GM23338 (cell line): ENCODE measurements around the gene BRCA1. TPM values are rescaled to one million over a fixed set of nuclear protein-coding genes. Genes with fewer than 3 reads are reported as not detected.

Experiments used
- ATAC-seq: fragments of 200-7000 bp; cut with Tn5 transposase; 3 replicates; pipeline ENCODE4 v1.9.1; 2020
- DNase-seq: peaks from one replicate; pipeline ENCODE4 v3.0.0-alpha.2; 2015; ENCODE audit warnings: low spot score
- H2AFZ ChIP-seq: fragments of 200-600 bp; sonication (generic); 2 replicates; pipeline ENCODE4 v1.8.0; 2016; ENCODE audit warnings: antibody characterized with exemption, mild to moderate bottlenecking, moderate library complexity
- H3F3A ChIP-seq: fragments of 200-600 bp; sonication (generic); replicated peaks from 2 replicates; pipeline ENCODE4 v1.8.0; 2017; ENCODE audit warnings: antibody characterized with exemption, mixed run types, low read depth
- H3K27ac ChIP-seq: fragments of 200-600 bp; sonication (generic); 2 replicates; pipeline ENCODE4 v1.6.1; 2016; ENCODE audit warnings: low read depth
- H3K27me3 ChIP-seq: fragments of 200-600 bp; sonication (generic); 2 replicates; pipeline ENCODE4 v1.8.0; 2016; ENCODE audit warnings: mild to moderate bottlenecking, mixed run types, moderate library complexity; ENCODE audit not compliant: insufficient read depth
- H3K36me3 ChIP-seq: fragments of 200-600 bp; sonication (generic); 2 replicates; pipeline ENCODE4 v1.8.0; 2016; ENCODE audit warnings: mild to moderate bottlenecking; ENCODE audit not compliant: insufficient read depth
- H3K4me1 ChIP-seq: fragments of 200-600 bp; sonication (generic); 2 replicates; pipeline ENCODE4 v1.8.0; 2016; ENCODE audit warnings: mild to moderate bottlenecking, moderate library complexity; ENCODE audit not compliant: insufficient read depth
- H3K4me2 ChIP-seq: fragments of 200-600 bp; sonication (generic); 2 replicates; pipeline ENCODE4 v1.7.1; 2017; ENCODE audit warnings: mixed run types
- H3K4me3 ChIP-seq: fragments of 200-600 bp; sonication (generic); 2 replicates; pipeline ENCODE4 v1.6.1; 2016; ENCODE audit warnings: mixed run types
- H3K79me2 ChIP-seq: fragments of 200-600 bp; sonication (generic); replicated peaks from 2 replicates; pipeline ENCODE4 v1.8.0; 2017; ENCODE audit warnings: mild to moderate bottlenecking; ENCODE audit not compliant: insufficient read depth
- H3K9me2 ChIP-seq: fragments of 200-600 bp; sonication (generic); 2 replicates; pipeline ENCODE4 v1.8.0; 2017; ENCODE audit not compliant: insufficient read depth
- H4K20me1 ChIP-seq: fragments of 200-600 bp; sonication (generic); replicated peaks from 2 replicates; pipeline ENCODE4 v1.8.0; 2017; ENCODE audit warnings: mild to moderate bottlenecking; ENCODE audit not compliant: insufficient read depth
- H3K27ac Mint-ChIP-seq: 2 replicates; pipeline ENCODE4 v1.8.0; 2020; ENCODE audit warnings: inconsistent platforms, mild to moderate bottlenecking, moderate library complexity, mixed read lengths
- H3K27me3 Mint-ChIP-seq: 3 replicates; pipeline ENCODE4 v1.8.0; 2022; ENCODE audit warnings: low read depth, mild to moderate bottlenecking, moderate library complexity, mixed read lengths, inconsistent platforms; ENCODE audit not compliant: insufficient read depth, poor library complexity
- H3K36me3 Mint-ChIP-seq: 3 replicates; pipeline ENCODE4 v1.8.0; 2021; ENCODE audit warnings: low read depth, mild to moderate bottlenecking, inconsistent platforms, moderate library complexity, mixed read lengths
- H3K4me1 Mint-ChIP-seq: 3 replicates; pipeline ENCODE4 v1.8.0; 2020; ENCODE audit warnings: mild to moderate bottlenecking, inconsistent platforms, mixed read lengths
- H3K4me3 Mint-ChIP-seq: 3 replicates; pipeline ENCODE4 v1.8.0; 2021; ENCODE audit warnings: moderate library complexity, mild to moderate bottlenecking, inconsistent platforms, mixed read lengths
- H3K9me3 Mint-ChIP-seq: 3 replicates; pipeline ENCODE4 v1.8.0; 2020; ENCODE audit warnings: moderate library complexity, mild to moderate bottlenecking, inconsistent platforms, mixed read lengths
- CREB1 ChIP-seq: fragments of 250-450 bp; sonication (Bioruptor Pico); IDR thresholded peaks from 2 replicates; pipeline ENCODE4 v1.5.0; 2020; ENCODE audit warnings: low read depth, mild to moderate bottlenecking, moderate library complexity
- EZH2 ChIP-seq: fragments of 200-600 bp; sonication (generic); IDR thresholded peaks from one replicate; pipeline ENCODE4 v1.8.0; 2017; ENCODE audit warnings: antibody characterized with exemption, mild to moderate bottlenecking, low read depth; ENCODE audit not compliant: unreplicated experiment
- EZH2phosphoT487 ChIP-seq: fragments of 200-600 bp; sonication (generic); IDR thresholded peaks from one replicate; pipeline ENCODE4 v1.8.1; 2018; ENCODE audit warnings: antibody characterized with exemption; ENCODE audit not compliant: unreplicated experiment
- JUNB ChIP-seq: IDR thresholded peaks from one replicate; pipeline ENCODE4 v1.6.1; 2016; ENCODE audit warnings: antibody characterized with exemption; ENCODE audit not compliant: unreplicated experiment
- NANOG ChIP-seq: IDR thresholded peaks from 2 replicates; pipeline ENCODE4 v1.6.1; 2016; ENCODE audit warnings: antibody characterized with exemption, borderline replicate concordance
- POLR2AphosphoS5 ChIP-seq: IDR thresholded peaks from 2 replicates; pipeline ENCODE4 v1.6.1; 2016; ENCODE audit warnings: antibody characterized with exemption, low read depth
- ZNF114 ChIP-seq: fragments of 250-450 bp; sonication (Bioruptor Pico); IDR thresholded peaks from 2 replicates; pipeline ENCODE4 v1.5.0; 2020; ENCODE audit warnings: mild to moderate bottlenecking, moderate library complexity
- ZNF331 ChIP-seq: fragments of 250-450 bp; sonication (Bioruptor Pico); IDR thresholded peaks from 2 replicates; pipeline ENCODE4 v1.5.0; 2020; ENCODE audit warnings: low read depth, mild to moderate bottlenecking, moderate library complexity
- polyA plus RNA-seq: library from polyadenylated mRNA; unstranded; fragments of >200 nt; fragmentation: Nextera tagmentation; extraction: Ambion mirVana; gene quantifications from 2 replicates; pipeline ENCODE4 v1.2.1, GENCODE V29; 2016
- total RNA-seq: library from RNA; depleted of rRNA; stranded (reverse); fragments of >200 nt; shearing (Covaris generic); gene quantifications from 2 replicates; pipeline ENCODE4 v1.2.3, GENCODE V29; 2014
- TF ChIP-seq, protein P1 (sequence below), 2 experiments: fragments of 200-600 bp in 1 of 2; sonication (generic) in 1 of 2; conservative IDR thresholded peaks; 2 replicates each; pipeline versions ENCODE4 v1.5.1 to v1.6.1; 2016 to 2017; ENCODE audit warnings: antibody characterized with exemption in 2 of 2, low read depth in 2 of 2, mild to moderate bottlenecking in 2 of 2, moderate library complexity in 1 of 2
- TF ChIP-seq, protein P2 (sequence below): IDR thresholded peaks from 2 replicates; pipeline ENCODE4 v1.6.1; 2016; ENCODE audit warnings: antibody characterized with exemption
- TF ChIP-seq, protein P3 (sequence below): fragments of 250-450 bp; sonication (Bioruptor Pico); IDR thresholded peaks from 2 replicates; pipeline ENCODE4 v1.5.0; 2020; ENCODE audit warnings: mild to moderate bottlenecking, moderate library complexity

BRCA1 gene
- total and polyA plus RNA-seq, 2 experiments from 2014 or later = 43.2 to 45.9 TPM

DNA sequence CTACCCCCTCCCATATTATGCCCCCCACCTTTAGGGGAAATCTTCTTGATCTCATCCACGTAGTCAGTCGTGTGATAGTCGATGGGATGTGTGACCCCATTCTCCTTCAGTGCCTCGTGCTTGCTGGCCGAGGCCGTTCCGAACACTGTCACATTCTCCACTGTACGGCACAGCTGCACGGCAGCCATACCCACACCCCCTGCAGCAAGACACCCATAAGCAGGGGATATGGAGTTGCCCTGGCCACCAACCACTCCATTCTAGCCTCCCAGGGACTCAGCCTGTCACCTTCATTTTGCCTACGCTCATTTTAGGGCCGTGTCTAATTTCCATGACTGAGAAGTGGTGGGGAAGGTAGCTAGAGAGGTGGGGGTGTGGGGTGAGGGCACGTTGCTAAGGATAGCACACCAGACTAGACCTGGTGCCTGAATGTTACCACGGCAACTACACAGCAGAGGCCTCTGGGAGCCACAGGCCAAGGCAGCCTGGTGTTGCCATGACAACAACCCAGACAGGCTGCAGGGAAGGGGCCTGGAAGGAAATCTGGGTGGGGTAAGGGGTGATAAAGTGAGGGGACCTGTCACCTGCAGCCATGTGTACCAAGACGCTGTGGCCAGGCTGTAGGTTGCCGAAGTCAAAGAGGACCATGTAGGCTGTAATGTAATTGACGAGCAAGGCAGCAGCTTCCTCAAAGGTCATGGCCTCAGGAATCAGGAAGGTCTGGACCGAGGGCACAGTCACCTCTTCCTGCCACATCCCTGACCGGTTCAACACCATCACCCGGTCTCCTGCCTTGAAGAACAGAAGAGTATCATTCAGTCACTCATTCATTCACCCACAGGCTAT is 106.9 kb downstream of the BRCA1 start (continued):
- TF ChIP-seq, protein P1, sequence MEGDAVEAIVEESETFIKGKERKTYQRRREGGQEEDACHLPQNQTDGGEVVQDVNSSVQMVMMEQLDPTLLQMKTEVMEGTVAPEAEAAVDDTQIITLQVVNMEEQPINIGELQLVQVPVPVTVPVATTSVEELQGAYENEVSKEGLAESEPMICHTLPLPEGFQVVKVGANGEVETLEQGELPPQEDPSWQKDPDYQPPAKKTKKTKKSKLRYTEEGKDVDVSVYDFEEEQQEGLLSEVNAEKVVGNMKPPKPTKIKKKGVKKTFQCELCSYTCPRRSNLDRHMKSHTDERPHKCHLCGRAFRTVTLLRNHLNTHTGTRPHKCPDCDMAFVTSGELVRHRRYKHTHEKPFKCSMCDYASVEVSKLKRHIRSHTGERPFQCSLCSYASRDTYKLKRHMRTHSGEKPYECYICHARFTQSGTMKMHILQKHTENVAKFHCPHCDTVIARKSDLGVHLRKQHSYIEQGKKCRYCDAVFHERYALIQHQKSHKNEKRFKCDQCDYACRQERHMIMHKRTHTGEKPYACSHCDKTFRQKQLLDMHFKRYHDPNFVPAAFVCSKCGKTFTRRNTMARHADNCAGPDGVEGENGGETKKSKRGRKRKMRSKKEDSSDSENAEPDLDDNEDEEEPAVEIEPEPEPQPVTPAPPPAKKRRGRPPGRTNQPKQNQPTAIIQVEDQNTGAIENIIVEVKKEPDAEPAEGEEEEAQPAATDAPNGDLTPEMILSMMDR (conservative IDR thresholded peaks at IDR 0.05; ENCODE audit: low read depth in 2 of 2) = no peak
- TF ChIP-seq CREB1 (no peak), POLR2AphosphoS5 (no peak), EZH2phosphoT487 (no peak)

DNA sequence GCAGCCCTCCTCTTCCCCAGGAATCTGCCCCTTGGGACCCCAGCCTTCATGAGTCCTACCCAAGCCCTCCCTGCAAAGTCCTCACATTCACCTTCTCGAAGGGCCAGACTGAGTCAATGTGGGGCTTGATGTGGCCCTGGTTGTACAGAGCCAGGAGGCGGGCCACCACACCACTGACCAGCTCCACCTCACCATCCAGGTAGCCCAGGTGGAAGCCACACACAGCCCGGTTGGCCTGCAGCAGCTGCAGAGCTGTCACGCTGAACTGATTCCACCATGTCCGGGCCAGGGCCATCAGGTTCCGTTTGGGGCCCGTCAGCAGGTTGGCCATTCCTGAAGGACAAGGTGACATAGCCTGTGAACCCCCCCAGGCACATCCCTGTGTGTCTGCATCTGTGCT is 108.9 kb downstream of the BRCA1 start:
- Histone ChIP-seq H4K20me1 (peaks cover 10% of the 10 kb centered on the region), H3K79me2 (peaks cover 33% of the 10 kb centered on the region), H3F3A (0 out of 2 replicates have a peak, but pooled peaks cover 2% of the 10 kb centered on the region), H2AFZ (no peak overlapping the region), H3K27ac (no peak overlapping the region), H3K27me3 (no peaks in the 10 kb centered on the region), H3K4me1 (peaks cover 28% of the 10 kb centered on the region), H3K36me3 (peaks cover 9% of the 10 kb centered on the region; the same call in 1 of the 2 replicates), H3K9me2 (no peaks in the 10 kb centered on the region), H3K4me3 (no peak overlapping the region), H3K4me2 (no peak overlapping the region)
- Mint-ChIP-seq H3K27me3 (peaks cover 5% of the 10 kb centered on the region), H3K36me3 (peaks cover 53% of the 10 kb centered on the region), H3K4me1 (peaks cover 58% of the 10 kb centered on the region), H3K27ac (no peak overlapping the region; the same call in 1 of the 2 replicates), H3K4me3 (peak overlapping the region; percentile 10; the same call in 2 of the 3 replicates), H3K9me3 (no peaks in the 10 kb centered on the region)
- no peak for ATAC-seq
- DNase-seq = no peak
- no peak for TF ChIP-seq EZH2
- no peak for TF ChIP-seq ZNF331 (CRISPR knock-in tag)
- TF ChIP-seq, protein P1 (conservative IDR thresholded peaks at IDR 0.05; ENCODE audit: low read depth in 2 of 2) = no peak
- TF ChIP-seq, protein P2, sequence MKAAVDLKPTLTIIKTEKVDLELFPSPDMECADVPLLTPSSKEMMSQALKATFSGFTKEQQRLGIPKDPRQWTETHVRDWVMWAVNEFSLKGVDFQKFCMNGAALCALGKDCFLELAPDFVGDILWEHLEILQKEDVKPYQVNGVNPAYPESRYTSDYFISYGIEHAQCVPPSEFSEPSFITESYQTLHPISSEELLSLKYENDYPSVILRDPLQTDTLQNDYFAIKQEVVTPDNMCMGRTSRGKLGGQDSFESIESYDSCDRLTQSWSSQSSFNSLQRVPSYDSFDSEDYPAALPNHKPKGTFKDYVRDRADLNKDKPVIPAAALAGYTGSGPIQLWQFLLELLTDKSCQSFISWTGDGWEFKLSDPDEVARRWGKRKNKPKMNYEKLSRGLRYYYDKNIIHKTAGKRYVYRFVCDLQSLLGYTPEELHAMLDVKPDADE = no peak
- no peak for TF ChIP-seq NANOG
- TF ChIP-seq ZNF114 (CRISPR knock-in tag) = no peak
- no peak for TF ChIP-seq EZH2phosphoT487
- no peak for TF ChIP-seq JUNB
- TF ChIP-seq POLR2AphosphoS5 = no peak
- TF ChIP-seq, protein P3, sequence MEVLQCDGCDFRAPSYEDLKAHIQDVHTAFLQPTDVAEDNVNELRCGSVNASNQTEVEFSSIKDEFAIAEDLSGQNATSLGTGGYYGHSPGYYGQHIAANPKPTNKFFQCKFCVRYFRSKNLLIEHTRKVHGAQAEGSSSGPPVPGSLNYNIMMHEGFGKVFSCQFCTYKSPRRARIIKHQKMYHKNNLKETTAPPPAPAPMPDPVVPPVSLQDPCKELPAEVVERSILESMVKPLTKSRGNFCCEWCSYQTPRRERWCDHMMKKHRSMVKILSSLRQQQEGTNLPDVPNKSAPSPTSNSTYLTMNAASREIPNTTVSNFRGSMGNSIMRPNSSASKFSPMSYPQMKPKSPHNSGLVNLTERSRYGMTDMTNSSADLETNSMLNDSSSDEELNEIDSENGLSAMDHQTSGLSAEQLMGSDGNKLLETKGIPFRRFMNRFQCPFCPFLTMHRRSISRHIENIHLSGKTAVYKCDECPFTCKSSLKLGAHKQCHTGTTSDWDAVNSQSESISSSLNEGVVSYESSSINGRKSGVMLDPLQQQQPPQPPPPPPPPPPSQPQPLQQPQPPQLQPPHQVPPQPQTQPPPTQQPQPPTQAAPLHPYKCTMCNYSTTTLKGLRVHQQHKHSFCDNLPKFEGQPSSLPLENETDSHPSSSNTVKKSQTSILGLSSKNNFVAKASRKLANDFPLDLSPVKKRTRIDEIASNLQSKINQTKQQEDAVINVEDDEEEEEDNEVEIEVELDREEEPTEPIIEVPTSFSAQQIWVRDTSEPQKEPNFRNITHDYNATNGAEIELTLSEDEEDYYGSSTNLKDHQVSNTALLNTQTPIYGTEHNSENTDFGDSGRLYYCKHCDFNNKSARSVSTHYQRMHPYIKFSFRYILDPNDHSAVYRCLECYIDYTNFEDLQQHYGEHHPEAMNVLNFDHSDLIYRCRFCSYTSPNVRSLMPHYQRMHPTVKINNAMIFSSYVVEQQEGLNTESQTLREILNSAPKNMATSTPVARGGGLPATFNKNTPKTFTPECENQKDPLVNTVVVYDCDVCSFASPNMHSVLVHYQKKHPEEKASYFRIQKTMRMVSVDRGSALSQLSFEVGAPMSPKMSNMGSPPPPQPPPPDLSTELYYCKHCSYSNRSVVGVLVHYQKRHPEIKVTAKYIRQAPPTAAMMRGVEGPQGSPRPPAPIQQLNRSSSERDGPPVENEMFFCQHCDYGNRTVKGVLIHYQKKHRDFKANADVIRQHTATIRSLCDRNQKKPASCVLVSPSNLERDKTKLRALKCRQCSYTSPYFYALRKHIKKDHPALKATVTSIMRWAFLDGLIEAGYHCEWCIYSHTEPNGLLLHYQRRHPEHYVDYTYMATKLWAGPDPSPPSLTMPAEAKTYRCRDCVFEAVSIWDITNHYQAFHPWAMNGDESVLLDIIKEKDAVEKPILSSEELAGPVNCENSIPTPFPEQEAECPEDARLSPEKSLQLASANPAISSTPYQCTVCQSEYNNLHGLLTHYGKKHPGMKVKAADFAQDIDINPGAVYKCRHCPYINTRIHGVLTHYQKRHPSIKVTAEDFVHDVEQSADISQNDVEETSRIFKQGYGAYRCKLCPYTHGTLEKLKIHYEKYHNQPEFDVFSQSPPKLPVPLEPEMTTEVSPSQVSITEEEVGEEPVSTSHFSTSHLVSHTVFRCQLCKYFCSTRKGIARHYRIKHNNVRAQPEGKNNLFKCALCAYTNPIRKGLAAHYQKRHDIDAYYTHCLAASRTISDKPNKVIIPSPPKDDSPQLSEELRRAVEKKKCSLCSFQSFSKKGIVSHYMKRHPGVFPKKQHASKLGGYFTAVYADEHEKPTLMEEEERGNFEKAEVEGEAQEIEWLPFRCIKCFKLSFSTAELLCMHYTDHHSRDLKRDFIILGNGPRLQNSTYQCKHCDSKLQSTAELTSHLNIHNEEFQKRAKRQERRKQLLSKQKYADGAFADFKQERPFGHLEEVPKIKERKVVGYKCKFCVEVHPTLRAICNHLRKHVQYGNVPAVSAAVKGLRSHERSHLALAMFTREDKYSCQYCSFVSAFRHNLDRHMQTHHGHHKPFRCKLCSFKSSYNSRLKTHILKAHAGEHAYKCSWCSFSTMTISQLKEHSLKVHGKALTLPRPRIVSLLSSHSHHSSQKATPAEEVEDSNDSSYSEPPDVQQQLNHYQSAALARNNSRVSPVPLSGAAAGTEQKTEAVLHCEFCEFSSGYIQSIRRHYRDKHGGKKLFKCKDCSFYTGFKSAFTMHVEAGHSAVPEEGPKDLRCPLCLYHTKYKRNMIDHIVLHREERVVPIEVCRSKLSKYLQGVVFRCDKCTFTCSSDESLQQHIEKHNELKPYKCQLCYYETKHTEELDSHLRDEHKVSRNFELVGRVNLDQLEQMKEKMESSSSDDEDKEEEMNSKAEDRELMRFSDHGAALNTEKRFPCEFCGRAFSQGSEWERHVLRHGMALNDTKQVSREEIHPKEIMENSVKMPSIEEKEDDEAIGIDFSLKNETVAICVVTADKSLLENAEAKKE (CRISPR knock-in tag) = no peak
